Liver (tissue), 9 donors: ENCODE measurements around the gene CCDC93. TPM values are rescaled to one million over a fixed set of nuclear protein-coding genes. Genes with fewer than 3 reads are reported as not detected.

ENCODE experiments used
- DNase-seq: peaks from one replicate; pipeline ENCODE4 v3.0.0-alpha.2; 2017; ENCODE audit warnings: low spot score
- H3K27ac ChIP-seq, 2 donors: one replicate each; pipeline ENCODE4 v1.7.0; 2013; ENCODE audit warnings: inconsistent platforms in 2 of 2, low read length in 2 of 2, control low read depth in 1 of 2, low read depth in 1 of 2, mild to moderate bottlenecking in 1 of 2
- H3K27me3 ChIP-seq, 4 donors: one replicate each; pipeline versions ENCODE4 v1.6.1 to v1.7.0; 2013; ENCODE audit warnings: low read length in 3 of 4, inconsistent platforms in 1 of 4, mild to moderate bottlenecking in 1 of 4, moderate library complexity in 1 of 4; ENCODE audit not compliant: control insufficient read depth in 4 of 4, insufficient read depth in 4 of 4
- H3K36me3 ChIP-seq, 4 donors: one replicate each; pipeline versions ENCODE4 v1.6.1 to v1.7.0; 2013; ENCODE audit warnings: low read length in 3 of 4, mild to moderate bottlenecking in 3 of 4, low read depth in 1 of 4, moderate library complexity in 1 of 4; ENCODE audit not compliant: control insufficient read depth in 4 of 4, insufficient read depth in 3 of 4
- H3K4me1 ChIP-seq, 4 donors: one replicate each; pipeline versions ENCODE4 v1.6.1 to v1.7.0; 2013; ENCODE audit warnings: low read length in 3 of 4, mild to moderate bottlenecking in 3 of 4, moderate library complexity in 1 of 4; ENCODE audit not compliant: control insufficient read depth in 4 of 4, insufficient read depth in 4 of 4
- H3K4me3 ChIP-seq, 3 donors: one replicate each; pipeline versions ENCODE4 v1.6.1 to v1.7.0; 2013; ENCODE audit warnings: low read length in 3 of 3, control low read depth in 1 of 3, low read depth in 1 of 3, mild to moderate bottlenecking in 1 of 3
- H3K9ac ChIP-seq, 2 donors: one replicate each; pipeline ENCODE4 v1.7.0; 2013; ENCODE audit warnings: low read length in 2 of 2, mild to moderate bottlenecking in 2 of 2, moderate library complexity in 2 of 2, control low read depth in 1 of 2, low read depth in 1 of 2
- H3K9me3 ChIP-seq, 4 donors: one replicate each; pipeline versions ENCODE4 v1.6.1 to v1.7.0; 2013; ENCODE audit warnings: low read length in 3 of 4; ENCODE audit not compliant: control insufficient read depth in 4 of 4
- EGR1 ChIP-seq, 2 donors: IDR thresholded peaks; 2 replicates each; pipeline ENCODE4 v1.6.1; 2016 to 2018; ENCODE audit warnings: antibody characterized with exemption in 2 of 2, low read depth in 2 of 2
- FOXA1 ChIP-seq: IDR thresholded peaks from 2 replicates; pipeline ENCODE4 v1.6.1; 2016; ENCODE audit warnings: antibody characterized with exemption
- FOXA2 ChIP-seq: IDR thresholded peaks from 2 replicates; pipeline ENCODE4 v1.6.1; 2016; ENCODE audit warnings: antibody characterized with exemption
- GABPA ChIP-seq, 2 donors: IDR thresholded peaks in 1 of 2; conservative IDR thresholded peaks in 1 of 2; 2 replicates each; pipeline ENCODE4 v1.6.1; 2016; ENCODE audit warnings: antibody characterized with exemption in 2 of 2, mild to moderate bottlenecking in 1 of 2, moderate library complexity in 1 of 2
- HNF4A ChIP-seq, 2 donors: conservative IDR thresholded peaks; 2 replicates each; pipeline ENCODE4 v1.6.1; 2016; ENCODE audit warnings: antibody characterized with exemption in 2 of 2, mild to moderate bottlenecking in 2 of 2
- HNF4G ChIP-seq: IDR thresholded peaks from 2 replicates; pipeline ENCODE4 v1.6.1; 2016; ENCODE audit warnings: antibody characterized with exemption
- JUND ChIP-seq, 2 donors: IDR thresholded peaks; 2 replicates each; pipeline ENCODE4 v1.6.1; 2016; ENCODE audit warnings: antibody characterized with exemption in 2 of 2
- NR2F2 ChIP-seq: IDR thresholded peaks from 2 replicates; pipeline ENCODE4 v1.6.1; 2016; ENCODE audit warnings: antibody characterized with exemption
- RAD21 ChIP-seq, 2 donors: IDR thresholded peaks; 2 replicates each; pipeline ENCODE4 v1.6.1; 2016; ENCODE audit warnings: antibody characterized with exemption in 2 of 2, mild to moderate bottlenecking in 2 of 2
- RXRA ChIP-seq, 2 donors: IDR thresholded peaks; 2 replicates each; pipeline ENCODE4 v1.6.1; 2017 to 2018; ENCODE audit warnings: antibody characterized with exemption in 2 of 2, mild to moderate bottlenecking in 1 of 2
- SP1 ChIP-seq: IDR thresholded peaks from 2 replicates; pipeline ENCODE4 v1.6.1; 2018; ENCODE audit warnings: antibody characterized with exemption, mild to moderate bottlenecking
- TAF1 ChIP-seq: conservative IDR thresholded peaks from 2 replicates; pipeline ENCODE4 v1.6.1; 2016; ENCODE audit warnings: antibody characterized with exemption, mild to moderate bottlenecking
- YY1 ChIP-seq: IDR thresholded peaks from 2 replicates; pipeline ENCODE4 v1.6.1; 2016; ENCODE audit warnings: antibody characterized with exemption, mild to moderate bottlenecking
- WGBS: extraction: QIAGEN DNeasy Blood & Tissue Kit; methylation state at CpG from one replicate; pipeline ENCODE4 v1.1.7; 2013; 5-methylcytosine and 5-hydroxymethylcytosine counted together
- polyA plus RNA-seq, 2 donors: library from polyadenylated mRNA; stranded (reverse) in 1 of 2; unstranded in 1 of 2; fragments of 200-250 nt in 1 of 2; fragments of >200 nt in 1 of 2; fragmentation: Nextera tagmentation in 1 of 2; extraction: Ambion mirVana in 1 of 2; gene quantifications; one replicate each; pipeline versions ENCODE4 v1.2.1 to v1.2.3, GENCODE V29; 2013 to 2015
- total RNA-seq, 2 donors: library from RNA; depleted of rRNA; stranded (reverse); fragments of >200 nt; gene quantifications; one replicate each; pipeline ENCODE4 v1.2.3, GENCODE V29; 2014
- TF ChIP-seq, protein P1 (sequence below): IDR thresholded peaks from 2 replicates; pipeline ENCODE4 v1.6.1; 2016; ENCODE audit warnings: antibody characterized with exemption
- TF ChIP-seq, protein P2 (sequence below): IDR thresholded peaks from 2 replicates; pipeline ENCODE4 v1.6.1; 2016; ENCODE audit warnings: antibody characterized with exemption, mild to moderate bottlenecking
- TF ChIP-seq, protein P3 (sequence below): IDR thresholded peaks from 2 replicates; pipeline ENCODE4 v1.6.1; 2016; ENCODE audit warnings: antibody characterized with exemption
- TF ChIP-seq, protein P4 (sequence below): IDR thresholded peaks from 2 replicates; pipeline ENCODE4 v1.6.1; 2016; ENCODE audit warnings: antibody characterized with exemption
- TF ChIP-seq, protein P5 (sequence below): fragments of 150-350 bp; IDR thresholded peaks from 2 replicates; pipeline ENCODE4 v1.5.1; 2017; ENCODE audit warnings: improper control_type of control experiment, low read depth, low read length; ENCODE audit not compliant: missing input control
- donor health status: healthy.
- donor health status: healthy.
- donor health status: healthy.
- donor health status: healthy.
- donor health status: healthy.

The CCDC93 gene
- total and polyA plus RNA-seq, 4 donors = 4.0 to 14.2 (median 8.5) TPM

DNA sequence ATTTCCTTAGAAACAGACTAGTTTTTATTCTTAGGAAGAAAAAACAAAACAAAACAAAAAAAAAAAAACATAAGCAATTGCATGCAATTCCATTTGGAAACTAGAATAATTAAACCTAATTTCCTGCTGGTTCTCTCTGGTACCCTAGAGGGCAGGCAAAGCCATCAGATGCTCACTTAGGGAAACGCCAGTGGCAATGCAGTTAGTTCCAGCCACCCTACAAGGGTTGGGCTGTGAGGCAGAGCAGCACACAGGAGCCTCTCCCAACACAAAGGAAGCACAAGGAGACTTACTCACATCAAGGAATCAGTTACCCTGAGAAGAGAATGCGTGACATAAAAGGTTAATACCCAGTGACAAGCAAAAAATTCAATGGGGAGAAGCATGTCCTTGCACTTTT, 28.8 kb downstream of the CCDC93 start:
- no peak overlapping the region for H3K9ac ChIP-seq
- DNase-seq = no peak
- H3K27me3 ChIP-seq = no peaks in the 10 kb centered on the region
- H3K9me3 ChIP-seq = no peaks in the 10 kb centered on the region
- H3K27ac ChIP-seq = no peak overlapping the region
- peaks cover 2 to 28% (median 21%) of the 10 kb centered on the region in 4 donors for H3K36me3 ChIP-seq
- no peak overlapping the region for H3K4me3 ChIP-seq
- 92% methylated on average over 2 of the region's 2 CpGs for WGBS
- H3K4me1 ChIP-seq = no peaks in the 10 kb centered on the region
- no peak for TF ChIP-seq NR2F2
- TF ChIP-seq GABPA (IDR thresholded peaks at IDR 0.05 in 1 of 2, conservative IDR thresholded peaks at IDR 0.05 in 1 of 2) = no peak
- TF ChIP-seq SP1 = no peak
- no peak for TF ChIP-seq FOXA1
- TF ChIP-seq HNF4A (conservative IDR thresholded peaks at IDR 0.05) = no peak
- no peak for TF ChIP-seq EGR1 (IDR thresholded peaks at IDR 0.05; ENCODE audit: low read depth in 2 of 2)
- no peak for TF ChIP-seq FOXA2
- TF ChIP-seq, protein P1, sequence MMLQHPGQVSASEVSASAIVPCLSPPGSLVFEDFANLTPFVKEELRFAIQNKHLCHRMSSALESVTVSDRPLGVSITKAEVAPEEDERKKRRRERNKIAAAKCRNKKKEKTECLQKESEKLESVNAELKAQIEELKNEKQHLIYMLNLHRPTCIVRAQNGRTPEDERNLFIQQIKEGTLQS = no peak
- TF ChIP-seq, protein P2, sequence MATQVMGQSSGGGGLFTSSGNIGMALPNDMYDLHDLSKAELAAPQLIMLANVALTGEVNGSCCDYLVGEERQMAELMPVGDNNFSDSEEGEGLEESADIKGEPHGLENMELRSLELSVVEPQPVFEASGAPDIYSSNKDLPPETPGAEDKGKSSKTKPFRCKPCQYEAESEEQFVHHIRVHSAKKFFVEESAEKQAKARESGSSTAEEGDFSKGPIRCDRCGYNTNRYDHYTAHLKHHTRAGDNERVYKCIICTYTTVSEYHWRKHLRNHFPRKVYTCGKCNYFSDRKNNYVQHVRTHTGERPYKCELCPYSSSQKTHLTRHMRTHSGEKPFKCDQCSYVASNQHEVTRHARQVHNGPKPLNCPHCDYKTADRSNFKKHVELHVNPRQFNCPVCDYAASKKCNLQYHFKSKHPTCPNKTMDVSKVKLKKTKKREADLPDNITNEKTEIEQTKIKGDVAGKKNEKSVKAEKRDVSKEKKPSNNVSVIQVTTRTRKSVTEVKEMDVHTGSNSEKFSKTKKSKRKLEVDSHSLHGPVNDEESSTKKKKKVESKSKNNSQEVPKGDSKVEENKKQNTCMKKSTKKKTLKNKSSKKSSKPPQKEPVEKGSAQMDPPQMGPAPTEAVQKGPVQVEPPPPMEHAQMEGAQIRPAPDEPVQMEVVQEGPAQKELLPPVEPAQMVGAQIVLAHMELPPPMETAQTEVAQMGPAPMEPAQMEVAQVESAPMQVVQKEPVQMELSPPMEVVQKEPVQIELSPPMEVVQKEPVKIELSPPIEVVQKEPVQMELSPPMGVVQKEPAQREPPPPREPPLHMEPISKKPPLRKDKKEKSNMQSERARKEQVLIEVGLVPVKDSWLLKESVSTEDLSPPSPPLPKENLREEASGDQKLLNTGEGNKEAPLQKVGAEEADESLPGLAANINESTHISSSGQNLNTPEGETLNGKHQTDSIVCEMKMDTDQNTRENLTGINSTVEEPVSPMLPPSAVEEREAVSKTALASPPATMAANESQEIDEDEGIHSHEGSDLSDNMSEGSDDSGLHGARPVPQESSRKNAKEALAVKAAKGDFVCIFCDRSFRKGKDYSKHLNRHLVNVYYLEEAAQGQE = no peak
- TF ChIP-seq RAD21 (IDR thresholded peaks at IDR 0.05) = no peak
- no peak for TF ChIP-seq RXRA (IDR thresholded peaks at IDR 0.05)
- TF ChIP-seq, protein P3, sequence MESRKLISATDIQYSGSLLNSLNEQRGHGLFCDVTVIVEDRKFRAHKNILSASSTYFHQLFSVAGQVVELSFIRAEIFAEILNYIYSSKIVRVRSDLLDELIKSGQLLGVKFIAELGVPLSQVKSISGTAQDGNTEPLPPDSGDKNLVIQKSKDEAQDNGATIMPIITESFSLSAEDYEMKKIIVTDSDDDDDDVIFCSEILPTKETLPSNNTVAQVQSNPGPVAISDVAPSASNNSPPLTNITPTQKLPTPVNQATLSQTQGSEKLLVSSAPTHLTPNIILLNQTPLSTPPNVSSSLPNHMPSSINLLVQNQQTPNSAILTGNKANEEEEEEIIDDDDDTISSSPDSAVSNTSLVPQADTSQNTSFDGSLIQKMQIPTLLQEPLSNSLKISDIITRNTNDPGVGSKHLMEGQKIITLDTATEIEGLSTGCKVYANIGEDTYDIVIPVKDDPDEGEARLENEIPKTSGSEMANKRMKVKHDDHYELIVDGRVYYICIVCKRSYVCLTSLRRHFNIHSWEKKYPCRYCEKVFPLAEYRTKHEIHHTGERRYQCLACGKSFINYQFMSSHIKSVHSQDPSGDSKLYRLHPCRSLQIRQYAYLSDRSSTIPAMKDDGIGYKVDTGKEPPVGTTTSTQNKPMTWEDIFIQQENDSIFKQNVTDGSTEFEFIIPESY = no peak
- TF ChIP-seq TAF1 = no peak
- no peak for TF ChIP-seq YY1
- no peak for TF ChIP-seq HNF4G
- TF ChIP-seq, protein P4, sequence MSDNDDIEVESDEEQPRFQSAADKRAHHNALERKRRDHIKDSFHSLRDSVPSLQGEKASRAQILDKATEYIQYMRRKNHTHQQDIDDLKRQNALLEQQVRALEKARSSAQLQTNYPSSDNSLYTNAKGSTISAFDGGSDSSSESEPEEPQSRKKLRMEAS = no peak
- TF ChIP-seq JUND (IDR thresholded peaks at IDR 0.05) = no peak
- TF ChIP-seq, protein P5, sequence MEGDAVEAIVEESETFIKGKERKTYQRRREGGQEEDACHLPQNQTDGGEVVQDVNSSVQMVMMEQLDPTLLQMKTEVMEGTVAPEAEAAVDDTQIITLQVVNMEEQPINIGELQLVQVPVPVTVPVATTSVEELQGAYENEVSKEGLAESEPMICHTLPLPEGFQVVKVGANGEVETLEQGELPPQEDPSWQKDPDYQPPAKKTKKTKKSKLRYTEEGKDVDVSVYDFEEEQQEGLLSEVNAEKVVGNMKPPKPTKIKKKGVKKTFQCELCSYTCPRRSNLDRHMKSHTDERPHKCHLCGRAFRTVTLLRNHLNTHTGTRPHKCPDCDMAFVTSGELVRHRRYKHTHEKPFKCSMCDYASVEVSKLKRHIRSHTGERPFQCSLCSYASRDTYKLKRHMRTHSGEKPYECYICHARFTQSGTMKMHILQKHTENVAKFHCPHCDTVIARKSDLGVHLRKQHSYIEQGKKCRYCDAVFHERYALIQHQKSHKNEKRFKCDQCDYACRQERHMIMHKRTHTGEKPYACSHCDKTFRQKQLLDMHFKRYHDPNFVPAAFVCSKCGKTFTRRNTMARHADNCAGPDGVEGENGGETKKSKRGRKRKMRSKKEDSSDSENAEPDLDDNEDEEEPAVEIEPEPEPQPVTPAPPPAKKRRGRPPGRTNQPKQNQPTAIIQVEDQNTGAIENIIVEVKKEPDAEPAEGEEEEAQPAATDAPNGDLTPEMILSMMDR = no peak
